Panc1 (cell line): ENCODE measurements around the gene KRT6A.

ENCODE experiments used
- POLR2AphosphoS5 ChIP-seq: IDR thresholded peaks from 2 replicates; pipeline ENCODE4 v1.6.1; 2012; ENCODE audit warnings: mild to moderate bottlenecking, low read depth, low read length, moderate library complexity
- TF ChIP-seq, protein P1 (sequence below): fragments of 450-650 bp; IDR thresholded peaks from 2 replicates; pipeline ENCODE4 v1.5.1; 2017; ENCODE audit warnings: mild to moderate bottlenecking

DNA sequence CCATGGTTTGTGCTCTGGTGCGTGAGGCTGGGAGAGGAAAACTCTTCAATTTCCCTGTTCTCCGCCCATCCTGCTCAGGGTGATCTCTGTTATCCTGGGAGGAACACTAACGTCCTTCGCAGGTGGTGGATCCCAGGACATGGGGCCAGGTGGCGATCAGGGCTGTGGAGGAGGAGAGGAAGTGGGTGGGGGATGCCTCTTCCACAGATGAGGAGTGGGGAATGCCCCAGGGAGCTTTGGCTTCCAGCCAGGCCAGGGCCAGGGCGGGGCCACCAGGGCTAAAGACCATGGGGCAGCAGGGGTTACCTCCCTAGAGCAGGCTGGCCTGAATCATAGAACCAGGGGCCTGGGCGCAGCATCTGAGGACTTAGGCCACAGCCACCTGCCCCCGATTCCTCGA lies 55.5 kb downstream of the KRT6A start:
- TF ChIP-seq, protein P1, sequence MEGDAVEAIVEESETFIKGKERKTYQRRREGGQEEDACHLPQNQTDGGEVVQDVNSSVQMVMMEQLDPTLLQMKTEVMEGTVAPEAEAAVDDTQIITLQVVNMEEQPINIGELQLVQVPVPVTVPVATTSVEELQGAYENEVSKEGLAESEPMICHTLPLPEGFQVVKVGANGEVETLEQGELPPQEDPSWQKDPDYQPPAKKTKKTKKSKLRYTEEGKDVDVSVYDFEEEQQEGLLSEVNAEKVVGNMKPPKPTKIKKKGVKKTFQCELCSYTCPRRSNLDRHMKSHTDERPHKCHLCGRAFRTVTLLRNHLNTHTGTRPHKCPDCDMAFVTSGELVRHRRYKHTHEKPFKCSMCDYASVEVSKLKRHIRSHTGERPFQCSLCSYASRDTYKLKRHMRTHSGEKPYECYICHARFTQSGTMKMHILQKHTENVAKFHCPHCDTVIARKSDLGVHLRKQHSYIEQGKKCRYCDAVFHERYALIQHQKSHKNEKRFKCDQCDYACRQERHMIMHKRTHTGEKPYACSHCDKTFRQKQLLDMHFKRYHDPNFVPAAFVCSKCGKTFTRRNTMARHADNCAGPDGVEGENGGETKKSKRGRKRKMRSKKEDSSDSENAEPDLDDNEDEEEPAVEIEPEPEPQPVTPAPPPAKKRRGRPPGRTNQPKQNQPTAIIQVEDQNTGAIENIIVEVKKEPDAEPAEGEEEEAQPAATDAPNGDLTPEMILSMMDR, result no peak
- TF ChIP-seq POLR2AphosphoS5, result no peak
